ENCODE data around the gene ZNF282.

DNA sequence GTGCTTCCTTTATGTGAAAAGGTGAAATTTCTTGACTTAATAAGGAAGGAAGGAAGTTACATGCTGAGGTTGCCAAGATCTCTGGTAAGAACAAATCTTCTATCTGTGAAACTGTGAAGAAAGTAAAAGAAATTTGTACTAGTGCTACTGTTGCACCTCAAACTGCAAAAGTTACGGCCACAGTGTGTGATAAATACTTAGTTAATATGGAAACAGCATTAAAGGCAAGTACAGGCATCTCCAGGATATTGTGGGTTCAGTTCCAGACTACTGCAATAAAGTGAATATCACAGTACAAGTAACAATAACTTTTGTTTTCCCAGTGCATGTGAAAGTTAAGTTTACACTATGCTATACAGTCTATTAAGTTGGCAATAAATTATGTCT lies 22.8 kb upstream of the ZNF282 start:
- TF ChIP-seq, protein P1, sequence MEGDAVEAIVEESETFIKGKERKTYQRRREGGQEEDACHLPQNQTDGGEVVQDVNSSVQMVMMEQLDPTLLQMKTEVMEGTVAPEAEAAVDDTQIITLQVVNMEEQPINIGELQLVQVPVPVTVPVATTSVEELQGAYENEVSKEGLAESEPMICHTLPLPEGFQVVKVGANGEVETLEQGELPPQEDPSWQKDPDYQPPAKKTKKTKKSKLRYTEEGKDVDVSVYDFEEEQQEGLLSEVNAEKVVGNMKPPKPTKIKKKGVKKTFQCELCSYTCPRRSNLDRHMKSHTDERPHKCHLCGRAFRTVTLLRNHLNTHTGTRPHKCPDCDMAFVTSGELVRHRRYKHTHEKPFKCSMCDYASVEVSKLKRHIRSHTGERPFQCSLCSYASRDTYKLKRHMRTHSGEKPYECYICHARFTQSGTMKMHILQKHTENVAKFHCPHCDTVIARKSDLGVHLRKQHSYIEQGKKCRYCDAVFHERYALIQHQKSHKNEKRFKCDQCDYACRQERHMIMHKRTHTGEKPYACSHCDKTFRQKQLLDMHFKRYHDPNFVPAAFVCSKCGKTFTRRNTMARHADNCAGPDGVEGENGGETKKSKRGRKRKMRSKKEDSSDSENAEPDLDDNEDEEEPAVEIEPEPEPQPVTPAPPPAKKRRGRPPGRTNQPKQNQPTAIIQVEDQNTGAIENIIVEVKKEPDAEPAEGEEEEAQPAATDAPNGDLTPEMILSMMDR (IDR thresholded peaks at IDR 0.05 in 8 of 11, conservative IDR thresholded peaks at IDR 0.05 in 3 of 11) = no peak
- no peak for TF ChIP-seq POLR2A (IDR thresholded peaks at IDR 0.05)

Data from spleen (tissue), 7 donors.